ENCODE results near the gene INO80E.

- no peak for TF ChIP-seq POLR2A (IDR thresholded peaks at IDR 0.05)
- TF ChIP-seq CTCF (IDR thresholded peaks at IDR 0.05) = no peak
These were observed 6.7 kb downstream of the INO80E start for GRCh38 chr16:30002614-30003346.

All from body of pancreas (tissue), 4 donors.